Kidney (tissue), 14 donors: Measurements from ENCODE around the gene CUEDC1. TPM values are rescaled to one million over a fixed set of nuclear protein-coding genes. Genes with fewer than 3 reads are reported as not detected.
A peak's percentile ranks its signal among the peaks of the same experiment; 100 is the strongest.
"Not testable (repeated sequence)": the region's sequence is repeated elsewhere in the genome, so short reads cannot be mapped to it uniquely, and the experiment has no call there.

ENCODE experiments used
- DNase-seq, 5 donors: peaks; one replicate each; pipeline ENCODE4 v3.0.0-alpha.2; 2013 to 2020
- FAIRE-seq: peaks from 2 replicates; lab custom pipeline; 2012; peaks lifted over from hg19 to GRCh38; lab: Jason Lieb, UNC
- H3K27ac ChIP-seq, 2 donors: one replicate each; pipeline ENCODE4 v1.7.0; 2013; ENCODE audit warnings: low read depth in 2 of 2, low read length in 2 of 2, inconsistent platforms in 1 of 2
- H3K27me3 ChIP-seq: one replicate; pipeline ENCODE4 v1.7.1; 2013; ENCODE audit warnings: low read length, inconsistent platforms; ENCODE audit not compliant: control insufficient read depth, insufficient read depth
- H3K36me3 ChIP-seq, 3 donors: one replicate each; pipeline versions ENCODE4 v1.7.0 to v1.7.1; 2013; ENCODE audit warnings: low read length in 3 of 3, control low read depth in 1 of 3, inconsistent platforms in 1 of 3; ENCODE audit not compliant: insufficient read depth in 3 of 3, control insufficient read depth in 2 of 3
- H3K4me1 ChIP-seq, 3 donors: one replicate each; pipeline versions ENCODE4 v1.7.0 to v1.7.1; 2013; ENCODE audit warnings: low read length in 3 of 3, inconsistent platforms in 1 of 3, low read depth in 1 of 3; ENCODE audit not compliant: control insufficient read depth in 2 of 3, insufficient read depth in 2 of 3
- H3K4me3 ChIP-seq, 3 donors: one replicate each; pipeline versions ENCODE4 v1.7.0 to v1.8.1; 2013; ENCODE audit warnings: low read length in 3 of 3, control low read depth in 1 of 3, inconsistent platforms in 1 of 3
- H3K9ac ChIP-seq, 3 donors: one replicate each; pipeline versions ENCODE4 v1.7.0 to v1.7.1; 2013; ENCODE audit warnings: low read length in 3 of 3, control low read depth in 1 of 3, inconsistent platforms in 1 of 3
- H3K9me3 ChIP-seq, 3 donors: one replicate each; pipeline versions ENCODE4 v1.7.0 to v1.7.1; 2013; ENCODE audit warnings: low read length in 3 of 3, control low read depth in 1 of 3, inconsistent platforms in 1 of 3; ENCODE audit not compliant: control insufficient read depth in 2 of 3, insufficient read depth in 1 of 3
- CTCF ChIP-seq: IDR thresholded peaks from 3 replicates; pipeline ENCODE4 v1.5.1; 2012; ENCODE audit warnings: mild to moderate bottlenecking, moderate library complexity, borderline replicate concordance; ENCODE audit not compliant: insufficient read depth; ENCODE audit errors: extremely low read depth
- intact Hi-C: fragments of 100-400 bp; cut with DNase I; formaldehyde crosslinking; loops from one replicate; pipeline ENCODE4 v1.11.1; 2022
- polyA plus RNA-seq: library from polyadenylated mRNA; stranded (reverse); fragments of 350-450 nt; fragmentation: Illumina TruSeq; extraction: RNeasy Lipid Tissue Mini Kit (QIAGEN cat#74804); gene quantifications from one replicate; pipeline ENCODE4 v1.2.3, GENCODE V29; 2014; ENCODE audit warnings: low read depth, low replicate concordance; ENCODE audit not compliant: insufficient read depth
- total RNA-seq: library from RNA; stranded (reverse); fragmentation: NEBNext Ultra II Directional; extraction: Animal tissue kit (Norgen Biotek cat#: 25700); gene quantifications from one replicate; pipeline ENCODE4 v1.2.1, GENCODE V29; 2021
- donor health status: control.
- donor health status: control.
- donor health status: control.
- donor health status: control.
- donor health status: control.
- donor health status: DM: yes; HTN: yes; CAD: no.
- donor health status: Normal renal cell carcinoma (clear cell type).

The CUEDC1 gene
- total and polyA plus RNA-seq, 2 donors from 2014 or later: 33.0 to 52.3 TPM

GRCh38 chr17:57849163-57849873 is 105.9 kb downstream of the CUEDC1 start:
- no peaks in the 10 kb centered on the region for H3K36me3 ChIP-seq
- H3K9me3 ChIP-seq: no peaks in the 10 kb centered on the region
- H3K4me1 ChIP-seq: peaks cover 0 to 20% (median 12%) of the 10 kb centered on the region in 3 donors
- H3K9ac ChIP-seq: peak overlapping the region; percentile 77 to 91 (median 78)
- FAIRE-seq: no peak
- H3K27ac ChIP-seq: peak overlapping the region; percentile 83 to 96
- H3K4me3 ChIP-seq: peak overlapping the region; percentile 91 to 98 (median 98)
- no peak for DNase-seq
- H3K27me3 ChIP-seq: no peaks in the 10 kb centered on the region
- intact Hi-C loops: no loop called here
- no peak for TF ChIP-seq CTCF

- peaks cover 0 to 12% (median 8%) of the 10 kb centered on the region in 3 donors for H3K4me1 ChIP-seq
- H3K9me3 ChIP-seq, DNase-seq, H3K27ac ChIP-seq, H3K4me3 ChIP-seq, FAIRE-seq, H3K27me3 ChIP-seq, H3K9ac ChIP-seq, H3K36me3 ChIP-seq, intact Hi-C loops: not testable (repeated sequence)
These were observed 108.9 kb downstream of the CUEDC1 start for GRCh38 chr17:57846056-57846945.

- TF ChIP-seq CTCF: no peak
These were observed 112.9 kb downstream of the CUEDC1 start for GRCh38 chr17:57842280-57842679.

GRCh38 chr17:57839571-57839923 is 115.7 kb downstream of the CUEDC1 start:
- Histone ChIP-seq H3K36me3 (peaks cover 6 to 18% (median 16%) of the 10 kb centered on the region in 3 donors), H3K4me1 (peaks cover 1 to 11% (median 9%) of the 10 kb centered on the region in 3 donors), H3K4me3 (no peak overlapping the region), H3K27me3 (no peaks in the 10 kb centered on the region), H3K9ac (no peak overlapping the region), H3K27ac (no peak overlapping the region), H3K9me3 (no peaks in the 10 kb centered on the region)
- FAIRE-seq: no peak
- no peak for TF ChIP-seq CTCF
- DNase-seq: no peak
- intact Hi-C loops: loop anchor here (10.0 kb wide), 1 partner anchor 715 kb away; no protein-coding TSS in a partner anchor

More at GRCh38 chr17:57842280-57842679, 112.9 kb downstream of the CUEDC1 start:
- FAIRE-seq (no peak), DNase-seq (no peak)
- Histone ChIP-seq H3K9me3 (no peaks in the 10 kb centered on the region), H3K9ac (no peak overlapping the region), H3K4me1 (no peaks in the 10 kb centered on the region), H3K27me3 (no peaks in the 10 kb centered on the region), H3K36me3 (peaks cover 6 to 18% (median 16%) of the 10 kb centered on the region in 3 donors), H3K27ac (no peak overlapping the region), H3K4me3 (no peak overlapping the region)
- intact Hi-C loops: no loop called here
